Left renal cortex interstitium (tissue), 4 donors: ENCODE data around the gene TMCO4. TPM values are rescaled to one million over a fixed set of nuclear protein-coding genes. Genes with fewer than 3 reads are reported as not detected.

Experiments
- DNase-seq, 4 donors: peaks; one replicate each; pipeline ENCODE4 v3.0.0-alpha.2; 2013; ENCODE audit warnings: low read depth in 4 of 4, low spot score in 2 of 4, missing footprints in 1 of 4
- polyA plus RNA-seq, 4 donors: library from polyadenylated mRNA; unstranded; fragments of 120-200 nt; gene quantifications; one replicate each; pipeline ENCODE4 v1.2.1, GENCODE V29; 2013; ENCODE audit not compliant: insufficient read length in 4 of 4

TMCO4 gene
- polyA plus RNA-seq, 4 donors: 17.5 to 24.2 (median 18.8) TPM

DNA sequence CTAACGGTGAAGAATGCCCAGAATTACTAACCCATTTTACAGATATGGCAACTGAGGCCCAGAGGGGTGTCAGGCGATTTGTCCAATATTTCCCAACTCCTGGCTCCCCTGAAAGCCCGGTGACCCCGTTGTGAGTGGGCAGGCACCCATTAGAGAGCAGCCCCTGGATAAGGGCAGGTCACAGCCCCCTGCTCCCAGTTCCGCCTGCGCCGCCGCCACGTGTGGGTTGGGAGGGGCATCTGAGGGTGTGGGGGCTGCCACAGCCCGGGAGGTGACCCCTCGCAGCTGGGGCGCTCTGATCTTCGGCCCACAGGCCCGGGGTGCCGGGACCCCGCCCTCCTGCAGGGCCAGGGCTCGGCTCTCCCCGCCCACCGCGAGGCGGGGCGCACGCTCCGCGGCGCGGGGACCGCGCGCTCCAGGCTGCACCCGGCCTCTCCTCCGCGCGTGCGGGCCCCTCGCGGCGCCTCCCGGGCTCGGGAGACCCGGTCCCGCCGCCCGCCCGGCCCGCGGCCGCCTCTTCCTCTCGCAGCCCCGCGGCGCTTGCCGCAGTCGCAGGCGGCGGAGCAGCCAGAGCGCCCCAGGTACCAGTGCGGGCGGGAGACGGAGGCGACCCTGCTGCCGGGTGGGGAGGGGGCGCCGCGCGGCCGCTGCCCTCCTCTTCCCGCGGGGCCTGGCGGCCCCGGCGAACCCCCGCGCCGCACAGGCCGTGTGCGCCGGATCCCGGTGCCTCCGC, 135.1 kb downstream of the TMCO4 start, which contains the start of gene HTR6:
Gene HTR6 (plus strand): TSS at position 423 of the 733 bp plus-strand sequence. CDS start 879 bp downstream, outside the sequence.
- DNase-seq: no peak

GRCh38 chr1:19662313-19662712, 137.4 kb downstream of the TMCO4 start:
- DNase-seq: no peak

DNA sequence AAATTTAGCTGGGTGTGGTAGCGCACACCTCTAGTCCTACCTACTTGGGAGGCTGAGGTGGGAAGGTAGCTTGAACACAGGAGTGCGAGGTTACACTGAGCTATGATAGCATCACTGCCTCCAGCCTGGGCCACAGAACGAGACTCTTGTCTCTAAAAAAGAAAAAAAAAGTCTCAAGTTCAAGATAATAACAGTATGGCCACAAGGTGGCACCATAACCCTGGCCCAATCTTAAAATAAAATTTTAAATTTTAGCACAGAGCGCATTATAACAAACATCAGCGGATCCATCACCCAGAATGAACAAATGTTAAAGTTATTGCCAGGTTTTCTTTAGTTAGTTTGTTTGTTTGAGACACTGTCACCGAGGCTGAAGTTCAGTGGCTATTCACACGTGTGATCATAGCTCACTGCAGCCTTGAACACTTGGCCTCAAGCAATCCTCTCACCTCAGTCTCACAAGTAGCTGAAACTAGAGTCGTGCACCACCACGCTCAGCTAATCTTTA, 137.9 kb downstream of the TMCO4 start:
- DNase-seq: no peak

- no peak for DNase-seq
These were observed 141.5 kb downstream of the TMCO4 start for GRCh38 chr1:19658186-19658585.

- DNase-seq: no peak
These were observed 142.2 kb downstream of the TMCO4 start for GRCh38 chr1:19657511-19657910.

- DNase-seq: no peak
These were observed 142.8 kb downstream of the TMCO4 start for GRCh38 chr1:19656780-19657466.

- no peak for DNase-seq
These were observed 143.5 kb downstream of the TMCO4 start for GRCh38 chr1:19656134-19656779.

DNA sequence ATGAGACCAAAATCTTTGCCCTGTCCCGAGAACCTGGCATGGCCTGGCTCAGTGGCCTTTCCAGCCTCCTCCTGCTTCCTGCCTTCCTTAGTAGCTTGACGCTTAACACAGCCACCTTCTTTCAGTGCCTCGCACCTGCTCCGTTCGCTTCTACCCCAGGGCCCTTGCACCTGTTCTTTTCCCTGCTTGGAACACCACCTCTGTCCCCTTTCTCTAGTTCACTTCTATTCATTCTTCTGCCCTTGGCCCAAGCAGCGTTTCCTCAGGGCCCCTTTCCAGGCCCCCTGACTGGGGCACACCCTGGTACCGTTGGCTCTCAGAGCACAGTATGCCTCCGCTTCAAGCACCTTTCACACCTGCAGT, 144.0 kb downstream of the TMCO4 start:
- no peak for DNase-seq

DNA sequence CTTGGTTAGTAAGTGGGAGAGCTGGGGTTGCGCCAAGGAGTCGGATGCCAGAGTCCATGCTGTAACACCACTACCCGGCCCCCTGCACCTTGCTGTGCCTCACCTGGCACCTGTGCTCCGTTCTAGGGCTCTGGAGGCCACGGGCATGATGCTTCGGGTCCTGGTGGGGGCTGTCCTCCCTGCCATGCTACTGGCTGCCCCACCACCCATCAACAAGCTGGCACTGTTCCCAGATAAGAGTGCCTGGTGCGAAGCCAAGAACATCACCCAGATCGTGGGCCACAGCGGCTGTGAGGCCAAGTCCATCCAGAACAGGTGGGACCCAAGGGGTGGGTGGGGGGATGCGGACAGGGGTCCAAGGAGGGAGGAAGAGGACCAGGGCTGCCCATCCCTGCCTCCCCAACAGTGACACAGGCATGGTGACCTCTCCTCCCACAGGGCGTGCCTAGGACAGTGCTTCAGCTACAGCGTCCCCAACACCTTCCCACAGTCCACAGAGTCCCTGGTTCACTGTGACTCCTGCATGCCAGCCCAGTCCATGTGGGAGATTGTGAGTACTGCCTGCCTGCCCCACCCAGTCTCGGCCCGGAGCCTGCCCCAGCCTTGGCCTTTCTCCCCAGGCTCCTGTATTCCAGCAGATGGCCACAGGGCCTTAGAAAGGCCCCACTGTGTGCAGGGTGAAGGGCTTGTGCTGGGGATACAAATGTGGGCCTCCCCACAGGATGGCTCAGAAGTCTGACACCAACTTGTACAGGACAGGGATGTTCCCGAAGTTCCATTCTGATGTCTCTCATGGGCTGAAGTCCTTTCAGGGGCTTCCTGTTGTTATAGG, 144.6 kb downstream of the TMCO4 start:
- no peak for DNase-seq

DNA sequence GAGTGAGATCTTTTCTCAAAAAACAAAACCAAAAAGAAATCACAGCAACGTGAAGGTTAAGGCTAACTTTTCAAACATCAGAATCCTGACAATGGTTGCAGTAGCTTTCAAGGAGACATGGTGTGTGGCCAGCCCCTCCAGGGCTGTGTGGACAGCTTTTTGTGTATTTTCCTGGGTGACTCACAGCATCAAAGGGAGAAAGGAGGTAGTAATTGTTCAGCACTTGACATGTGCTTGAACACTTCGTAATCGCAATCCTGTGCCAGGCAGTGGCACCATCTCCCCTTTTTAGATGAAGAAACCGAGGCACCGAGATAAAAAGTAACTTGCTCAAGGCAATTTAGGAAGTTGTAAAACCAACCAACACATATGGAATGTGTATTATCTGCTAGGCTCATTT, 145.3 kb downstream of the TMCO4 start:
- DNase-seq: no peak

DNA sequence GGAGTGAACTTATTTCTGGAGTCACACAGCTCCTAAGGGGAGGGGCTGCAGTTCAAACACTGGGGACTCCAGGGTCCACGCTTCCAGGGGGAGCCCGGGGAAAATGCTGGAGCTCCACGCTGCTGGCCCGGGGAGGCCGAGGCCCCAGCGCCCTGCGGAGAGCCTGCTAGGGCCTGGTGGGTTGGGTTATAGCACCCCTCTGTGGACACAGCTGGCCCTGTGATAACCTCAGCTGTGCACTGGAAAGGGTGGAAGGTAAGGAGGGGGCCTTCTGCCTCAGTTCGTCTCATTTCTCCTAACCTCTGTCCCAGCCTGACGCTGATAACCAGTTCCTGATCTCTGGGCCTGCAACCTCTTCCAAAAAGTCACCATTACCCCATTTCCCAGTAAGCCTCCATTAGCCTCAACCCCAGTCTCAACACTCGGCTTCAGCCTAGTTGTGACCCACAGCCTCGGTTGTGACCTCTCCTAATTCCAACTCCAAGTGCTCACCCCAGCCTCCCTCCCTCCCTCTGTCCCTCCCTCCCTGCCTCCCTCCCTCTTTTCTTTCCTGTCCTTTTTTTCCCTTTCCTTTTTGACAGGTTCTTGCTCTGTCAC, 148.5 kb downstream of the TMCO4 start:
- DNase-seq: no peak

DNA sequence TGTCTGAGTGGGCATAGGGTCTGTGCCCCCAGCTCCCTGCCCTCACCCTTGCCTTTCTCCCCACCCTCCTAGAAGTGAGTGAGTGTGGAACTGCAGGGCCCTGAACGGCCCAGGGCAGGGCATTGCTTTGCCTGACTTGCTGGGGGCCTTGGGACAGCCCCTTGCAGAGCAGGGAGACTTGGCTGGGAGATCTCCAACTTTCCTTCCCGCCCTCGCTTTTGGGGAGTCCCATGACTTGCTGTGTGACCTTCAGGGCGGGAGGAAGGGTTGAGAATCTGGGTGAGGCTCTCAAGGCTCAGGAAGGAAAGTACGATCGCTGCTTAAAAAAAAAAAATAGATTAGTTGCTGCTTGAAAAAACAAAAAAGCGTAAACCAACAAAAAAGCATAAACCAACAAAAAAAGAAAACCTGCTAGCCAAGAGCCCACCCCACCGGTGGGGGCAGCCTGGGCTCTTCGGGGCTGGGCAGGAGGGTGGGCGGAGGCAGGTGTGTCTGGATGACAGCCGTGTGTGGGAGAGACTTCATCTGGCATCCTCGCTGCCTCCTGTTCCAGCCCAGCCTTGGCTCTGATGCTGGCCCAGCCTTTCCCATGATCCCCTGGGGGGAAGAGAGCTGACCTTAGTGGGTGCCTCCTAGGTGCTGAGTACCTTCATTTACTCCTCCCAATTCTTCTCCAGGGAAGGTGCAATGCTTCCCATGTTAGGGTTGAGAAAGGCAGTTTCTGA, 149.1 kb downstream of the TMCO4 start:
- no peak for DNase-seq

DNA sequence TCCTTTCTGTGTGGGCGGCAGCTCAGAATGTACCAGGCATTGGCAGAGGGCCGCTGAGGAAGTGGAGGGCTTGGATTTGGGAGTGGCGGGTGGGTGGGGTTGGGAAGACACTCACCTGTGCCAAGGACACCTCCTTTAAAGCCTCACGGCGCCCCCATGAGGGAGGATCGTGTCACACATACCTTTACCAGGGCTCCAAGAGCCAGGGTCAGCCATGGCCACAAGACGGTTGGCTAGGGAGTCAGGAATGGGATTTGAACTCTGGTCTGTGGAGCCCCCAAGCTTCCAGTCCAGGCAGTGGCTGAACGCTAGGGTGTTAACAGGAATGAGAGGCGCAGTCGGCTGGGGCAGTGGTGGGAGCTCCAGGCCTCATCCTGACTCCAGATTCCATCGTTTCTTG, 151.0 kb downstream of the TMCO4 start:
- DNase-seq: no peak

GRCh38 chr1:19648239-19648638, 151.5 kb downstream of the TMCO4 start:
- no peak for DNase-seq

- DNase-seq: no peak
These were observed 152.1 kb downstream of the TMCO4 start for GRCh38 chr1:19647643-19648042.

DNA sequence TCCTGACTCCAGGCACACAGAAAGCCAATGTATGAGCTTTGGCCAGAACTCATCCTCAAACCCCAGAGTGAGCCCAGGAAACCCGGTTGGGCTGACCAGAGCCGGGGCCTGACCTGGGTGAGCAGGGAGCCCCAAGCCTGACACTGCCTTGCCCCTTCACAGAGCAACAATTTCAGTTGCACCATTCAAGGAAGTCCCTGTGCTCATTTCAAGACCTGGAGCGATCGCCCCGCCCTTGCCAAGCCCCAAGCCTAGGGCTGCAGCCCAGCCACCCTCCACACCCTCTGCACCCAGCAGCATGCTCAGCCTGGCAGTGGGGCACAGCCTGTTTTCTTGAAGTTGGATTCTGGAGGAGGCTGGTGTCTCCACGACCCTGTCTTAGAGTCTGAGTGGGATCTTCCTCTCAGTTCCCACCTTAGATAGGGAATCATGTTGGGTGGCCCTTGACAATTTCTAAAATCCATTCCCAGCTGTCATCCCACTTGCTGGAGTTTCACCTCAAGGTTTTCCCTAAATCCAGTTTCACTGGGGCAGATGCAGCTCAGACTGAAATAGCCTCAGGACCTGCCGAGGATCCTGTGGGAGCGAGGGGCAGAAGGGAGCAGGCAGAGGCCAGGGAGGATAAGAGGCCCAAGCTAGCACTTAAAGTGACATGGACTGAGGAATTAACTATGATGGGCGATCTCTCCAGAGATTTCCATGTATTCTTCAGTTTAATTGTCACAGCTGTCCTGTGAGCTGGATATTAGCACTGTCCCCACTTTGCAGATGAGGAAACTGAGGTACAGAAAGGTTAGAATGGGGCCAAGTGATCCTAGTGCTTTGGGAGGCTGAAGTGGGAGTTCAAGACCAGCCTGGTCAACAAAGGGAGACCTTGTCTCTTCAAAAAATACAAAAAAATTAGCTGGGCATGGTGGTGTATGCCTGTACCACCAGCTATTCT, 153.1 kb downstream of the TMCO4 start:
- no peak for DNase-seq

DNA sequence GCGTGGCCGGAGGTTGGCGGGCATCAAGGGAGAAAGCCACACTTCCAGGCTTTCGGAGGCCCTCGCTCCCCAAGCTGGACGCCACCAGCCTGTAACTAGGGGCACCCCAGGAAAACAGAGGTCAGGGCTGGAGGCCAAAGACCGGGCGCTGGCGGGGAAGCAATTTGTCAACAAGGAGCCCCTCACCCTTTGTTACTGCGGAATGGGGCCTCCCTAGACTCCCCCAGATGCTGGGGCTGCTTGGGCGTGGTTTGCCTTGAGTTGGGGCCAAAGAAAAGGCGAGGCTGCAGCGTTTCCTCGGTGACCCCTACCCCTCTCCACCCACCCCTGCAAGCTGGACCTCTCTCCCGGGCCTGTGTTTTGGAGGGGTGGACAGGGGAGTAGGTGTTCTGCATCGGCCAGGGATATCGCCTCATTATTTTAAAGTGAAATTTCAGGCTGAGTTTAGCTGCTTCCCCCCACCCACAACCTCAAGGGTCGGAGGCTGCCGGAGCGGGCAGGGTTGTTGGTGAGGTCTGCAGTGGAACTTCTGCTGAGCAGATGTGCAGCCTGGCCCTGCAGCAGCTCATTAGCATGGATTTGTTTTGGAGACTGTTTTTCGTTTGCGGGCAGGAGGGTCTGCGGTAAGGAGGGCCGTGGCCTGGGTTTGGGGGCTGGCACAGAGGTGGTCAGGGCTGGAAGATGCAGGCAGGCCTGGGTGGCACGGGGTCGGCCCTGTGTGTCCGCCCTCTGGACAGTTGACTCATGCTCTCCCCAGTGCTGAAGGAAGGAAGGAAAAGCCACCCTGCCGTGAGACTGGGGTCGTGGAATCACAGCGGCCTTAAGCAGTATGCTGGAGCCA, 154.1 kb downstream of the TMCO4 start:
- no peak for DNase-seq
